Ovary (tissue), 9 donors: ENCODE measurements around the gene TSPAN32. TPM values are rescaled to one million over a fixed set of nuclear protein-coding genes. Genes with fewer than 3 reads are reported as not detected.

Experiments
- DNase-seq, 5 donors: peaks; one replicate each; pipeline ENCODE4 v3.0.0-alpha.2; 2019 to 2020
- H3K27ac ChIP-seq, 2 donors: fragments of 200-600 bp; one replicate each; pipeline versions ENCODE4 v1.5.1 to v1.8.0; 2019 to 2022
- H3K27me3 ChIP-seq: fragments of 200-600 bp; one replicate; pipeline ENCODE4 v1.8.0; 2022
- H3K36me3 ChIP-seq: fragments of 200-600 bp; sonication (generic); one replicate; pipeline ENCODE4 v1.5.1; 2019
- H3K4me1 ChIP-seq: one replicate; pipeline ENCODE4 v1.8.1; 2013; ENCODE audit warnings: mild to moderate bottlenecking, moderate library complexity; ENCODE audit not compliant: insufficient read depth
- H3K4me3 ChIP-seq: fragments of 200-600 bp; sonication (generic); one replicate; pipeline ENCODE4 v1.5.1; 2017
- H3K9me3 ChIP-seq, 2 donors: fragments of 200-600 bp in 1 of 2; sonication (generic) in 1 of 2; one replicate each; pipeline versions ENCODE4 v1.5.1 to v1.8.1; 2013 to 2019; ENCODE audit warnings: mild to moderate bottlenecking in 1 of 2, moderate library complexity in 1 of 2
- EP300 ChIP-seq: sonication (generic); formaldehyde crosslinking; IDR thresholded peaks from one replicate; pipeline ENCODE4 v1.6.1; 2017; ENCODE audit warnings: antibody characterized with exemption
- POLR2A ChIP-seq: fragments of 450-650 bp; IDR thresholded peaks from one replicate; pipeline ENCODE4 v1.6.1; 2017; ENCODE audit warnings: antibody characterized with exemption, mild to moderate bottlenecking, moderate library complexity
- WGBS, 3 donors: extraction: QIAGEN DNeasy Blood & Tissue Kit in 1 of 3; methylation state at CpG; one replicate each; pipeline versions ENCODE4 v1.1.5 to v1.1.7; 2013 to 2017; 5-methylcytosine and 5-hydroxymethylcytosine counted together
- intact Hi-C, 4 donors: fragments of 100-400 bp; cut with DNase I; formaldehyde crosslinking; loops; one replicate each; pipeline versions ENCODE4 v1.11.0 to v1.15.1; 2022 to 2023
- polyA plus RNA-seq, 2 donors: library from polyadenylated mRNA; stranded (reverse); fragments of 200-250 nt in 1 of 2; fragments of 350-450 nt in 1 of 2; fragmentation: Illumina TruSeq in 1 of 2; extraction: RNeasy Lipid Tissue Mini Kit (QIAGEN cat#74804) in 1 of 2; gene quantifications; one replicate each; pipeline ENCODE4 v1.2.3, GENCODE V29; 2013 to 2014
- total RNA-seq, 7 donors: library from RNA; depleted of rRNA in 2 of 7; stranded (reverse); fragments of >200 nt in 2 of 7; fragmentation: NEBNext Ultra II Directional in 3 of 7; extraction: Animal tissue kit (Norgen Biotek cat#: 25700) in 3 of 7; gene quantifications; one replicate each; pipeline versions ENCODE4 v1.1.0 to v1.2.4, GENCODE V29; 2016 to 2023
- TF ChIP-seq, protein P1 (sequence below), 3 donors: fragments of 450-650 bp in 2 of 3; fragments of 200-600 bp in 1 of 3; IDR thresholded peaks; one replicate each; pipeline versions ENCODE4 v1.5.1 to v1.8.0; 2016 to 2022; ENCODE audit warnings: antibody characterized with exemption in 3 of 3, mild to moderate bottlenecking in 1 of 3
- donor health status: DM: no; HTN: no; CAD: no; lungs with moderate emphysema.
- donor health status: DM: no; HTN: no; CAD: no.
- donor health status: Bipolar disorder and iron deficiency.
- donor health status: DM: yes; HTN: yes; CAD: no.
- donor health status: DM: no; HTN: no; CAD: no.
- donor health status: DM: yes; HTN: yes; CAD: no.

The TSPAN32 gene
- total and polyA plus RNA-seq, 9 donors: 0.63 to 3.9 (median 1.3) TPM; not detected in 2

DNA sequence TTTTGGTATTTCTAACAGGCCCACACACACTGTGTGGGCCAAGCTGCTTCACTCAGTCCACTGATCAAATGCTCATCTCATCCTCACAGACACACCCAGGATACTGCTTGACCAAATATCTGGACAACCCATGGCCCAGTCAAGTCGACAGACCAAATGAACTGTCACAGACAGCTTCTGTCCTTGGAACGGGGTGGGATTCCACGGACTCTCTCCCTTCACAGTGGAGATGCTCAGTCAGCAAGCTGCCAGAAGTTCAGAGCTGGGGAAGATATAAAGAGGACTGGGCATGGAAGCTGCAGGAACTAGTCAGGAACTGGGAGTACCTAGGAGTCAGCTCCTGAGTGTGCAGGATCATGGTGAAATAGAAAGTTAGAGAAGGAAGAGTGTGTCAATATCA, 40.7 kb downstream of the TSPAN32 start:
- no peaks in the 10 kb centered on the region for H3K27me3 ChIP-seq
- TF ChIP-seq EP300 (no peak), POLR2A (no peak)
- TF ChIP-seq, protein P1, sequence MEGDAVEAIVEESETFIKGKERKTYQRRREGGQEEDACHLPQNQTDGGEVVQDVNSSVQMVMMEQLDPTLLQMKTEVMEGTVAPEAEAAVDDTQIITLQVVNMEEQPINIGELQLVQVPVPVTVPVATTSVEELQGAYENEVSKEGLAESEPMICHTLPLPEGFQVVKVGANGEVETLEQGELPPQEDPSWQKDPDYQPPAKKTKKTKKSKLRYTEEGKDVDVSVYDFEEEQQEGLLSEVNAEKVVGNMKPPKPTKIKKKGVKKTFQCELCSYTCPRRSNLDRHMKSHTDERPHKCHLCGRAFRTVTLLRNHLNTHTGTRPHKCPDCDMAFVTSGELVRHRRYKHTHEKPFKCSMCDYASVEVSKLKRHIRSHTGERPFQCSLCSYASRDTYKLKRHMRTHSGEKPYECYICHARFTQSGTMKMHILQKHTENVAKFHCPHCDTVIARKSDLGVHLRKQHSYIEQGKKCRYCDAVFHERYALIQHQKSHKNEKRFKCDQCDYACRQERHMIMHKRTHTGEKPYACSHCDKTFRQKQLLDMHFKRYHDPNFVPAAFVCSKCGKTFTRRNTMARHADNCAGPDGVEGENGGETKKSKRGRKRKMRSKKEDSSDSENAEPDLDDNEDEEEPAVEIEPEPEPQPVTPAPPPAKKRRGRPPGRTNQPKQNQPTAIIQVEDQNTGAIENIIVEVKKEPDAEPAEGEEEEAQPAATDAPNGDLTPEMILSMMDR (IDR thresholded peaks at IDR 0.05): no peak
- no peak overlapping the region for H3K4me3 ChIP-seq
- no peak overlapping the region for H3K27ac ChIP-seq
- intact Hi-C loops: no loop called here
- no peaks in the 10 kb centered on the region for H3K9me3 ChIP-seq
- no peaks in the 10 kb centered on the region for H3K4me1 ChIP-seq
- DNase-seq: no peak
- WGBS, 3 donors: 90 to 92% (median 91%) methylated on average over 3 of the region's 3 CpGs
- no peaks in the 10 kb centered on the region for H3K36me3 ChIP-seq

DNA sequence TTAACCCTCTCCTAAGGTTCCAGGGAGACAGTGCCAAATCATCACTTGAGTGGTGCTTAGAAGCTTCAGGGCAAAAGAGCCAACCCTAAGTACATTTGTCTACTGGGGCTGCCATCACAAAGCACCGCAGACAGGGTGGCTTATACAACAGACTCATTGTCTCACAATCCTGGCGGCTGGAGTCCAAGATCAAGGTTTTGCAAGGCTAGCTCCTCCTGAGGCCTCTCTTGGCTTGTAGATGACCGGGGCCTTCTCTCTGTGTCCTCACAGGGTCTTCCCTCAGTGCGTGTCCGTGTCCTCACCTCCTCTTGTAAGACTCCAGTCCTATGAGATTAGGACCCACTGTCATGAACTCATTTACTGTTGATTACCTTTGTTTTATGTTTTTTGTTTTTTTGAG, 41.2 kb downstream of the TSPAN32 start:
- no peaks in the 10 kb centered on the region for H3K36me3 ChIP-seq
- TF ChIP-seq EP300: no peak
- TF ChIP-seq, protein P1 (IDR thresholded peaks at IDR 0.05): no peak
- TF ChIP-seq POLR2A: no peak
- no peak overlapping the region for H3K27ac ChIP-seq
- WGBS, 3 donors: 74 to 88% (median 86%) methylated on average over 5 of the region's 5 CpGs
- H3K4me3 ChIP-seq: no peak overlapping the region
- H3K27me3 ChIP-seq: no peaks in the 10 kb centered on the region
- H3K4me1 ChIP-seq: no peaks in the 10 kb centered on the region
- intact Hi-C loops: no loop called here
- no peak for DNase-seq
- H3K9me3 ChIP-seq: no peaks in the 10 kb centered on the region

DNA sequence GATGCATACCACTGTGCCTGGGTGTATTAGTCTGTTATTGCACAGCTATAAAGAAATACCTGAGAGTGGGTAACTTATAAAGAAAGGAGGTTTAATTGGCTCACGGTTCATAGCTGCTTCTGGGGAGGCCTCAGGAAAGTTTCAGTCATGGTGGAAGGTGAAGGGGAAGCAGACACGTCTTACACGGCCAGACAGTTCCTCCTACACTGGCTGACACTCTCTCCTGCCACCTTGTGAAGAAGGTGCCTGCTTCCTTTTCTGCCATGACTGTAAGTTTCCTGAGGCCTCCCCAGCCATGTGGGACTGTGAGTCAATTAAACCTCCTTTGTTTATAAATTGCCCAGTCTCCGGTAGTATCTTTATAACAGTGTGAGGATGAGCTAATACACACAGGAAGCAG, 41.7 kb downstream of the TSPAN32 start:
- DNase-seq: no peak
- Histone ChIP-seq H3K4me1 (no peaks in the 10 kb centered on the region), H3K27me3 (no peaks in the 10 kb centered on the region), H3K9me3 (no peaks in the 10 kb centered on the region), H3K27ac (no peak overlapping the region), H3K36me3 (no peaks in the 10 kb centered on the region), H3K4me3 (no peak overlapping the region)
- TF ChIP-seq, protein P1 (IDR thresholded peaks at IDR 0.05): no peak
- TF ChIP-seq POLR2A (no peak), EP300 (no peak)
- intact Hi-C loops: no loop called here
- 81 to 88% (median 88%) methylated on average over 4 of the region's 4 CpGs for WGBS, 3 donors

DNA sequence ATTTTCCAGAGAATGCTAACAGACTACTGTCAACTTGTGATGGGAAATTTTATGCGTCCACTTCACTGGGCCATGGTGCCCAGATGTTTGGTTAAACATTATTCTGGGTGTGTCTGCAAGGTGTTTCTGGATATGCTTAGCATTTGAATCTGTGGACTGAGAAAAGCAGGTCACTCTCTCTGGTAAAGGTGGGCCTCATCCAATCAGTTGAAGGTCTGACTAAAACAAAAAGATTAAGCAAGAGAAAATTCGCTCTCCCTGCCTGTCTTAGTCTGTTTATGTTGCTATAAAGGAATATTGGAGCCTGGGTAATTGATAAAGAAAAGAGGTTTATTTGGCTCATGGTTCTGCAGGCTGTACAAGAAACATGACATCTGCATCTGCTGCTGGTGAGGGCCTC, 43.2 kb downstream of the TSPAN32 start:
- H3K4me3 ChIP-seq: no peak overlapping the region
- no peak overlapping the region for H3K27ac ChIP-seq
- H3K9me3 ChIP-seq: no peaks in the 10 kb centered on the region
- WGBS, 3 donors: 90 to 96% (median 91%) methylated on average over 2 of the region's 2 CpGs
- no peak for DNase-seq
- H3K36me3 ChIP-seq: no peaks in the 10 kb centered on the region
- intact Hi-C loops: no loop called here
- no peaks in the 10 kb centered on the region for H3K27me3 ChIP-seq
- TF ChIP-seq POLR2A (no peak), EP300 (no peak)
- TF ChIP-seq, protein P1 (IDR thresholded peaks at IDR 0.05): no peak
- no peaks in the 10 kb centered on the region for H3K4me1 ChIP-seq

DNA sequence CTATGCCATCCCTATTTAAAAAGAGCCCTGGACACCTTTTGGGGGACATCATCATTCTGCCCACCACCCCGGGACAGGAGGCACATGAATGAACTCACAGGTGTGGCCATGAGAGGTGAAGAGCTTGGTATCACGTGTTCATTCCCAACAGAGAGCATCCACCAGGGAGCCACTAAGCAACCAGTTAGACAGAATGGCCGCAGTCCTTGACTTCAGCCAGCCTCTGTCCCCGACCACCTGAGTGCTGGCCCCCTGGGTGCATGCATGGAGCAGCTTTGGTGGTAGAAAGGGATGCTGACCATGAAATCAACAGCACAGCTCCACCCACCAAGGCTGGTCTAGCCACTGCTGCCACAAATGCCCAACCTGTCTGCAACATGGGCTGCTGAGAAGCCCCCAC, 44.2 kb downstream of the TSPAN32 start:
- Histone ChIP-seq H3K4me1 (no peaks in the 10 kb centered on the region), H3K27me3 (no peaks in the 10 kb centered on the region), H3K27ac (no peak overlapping the region), H3K9me3 (no peaks in the 10 kb centered on the region), H3K36me3 (no peaks in the 10 kb centered on the region), H3K4me3 (no peak overlapping the region)
- TF ChIP-seq, protein P1 (IDR thresholded peaks at IDR 0.05): no peak
- intact Hi-C loops: no loop called here
- no peak for DNase-seq
- WGBS, 3 donors: 72 to 93% (median 88%) methylated on average over 4 of the region's 4 CpGs
